RWPE1 (cell line): ENCODE measurements around the gene IFT43.

ENCODE experiments used
- CTCF ChIA-PET: fragments of 350-600 bp; sonication (Branson Sonifier 250); formaldehyde crosslinking; extraction: SDS; loops from one replicate; lab custom pipeline; 2021; lab: Yijun Ruan, JAX
- POLR2A ChIA-PET: fragments of 400-600 bp; formaldehyde crosslinking; extraction: SDS; loops from one replicate; lab custom pipeline; 2020; ENCODE audit warnings: antibody characterized with exemption; ENCODE audit not compliant: low non-redundant PET; lab: Yijun Ruan, JAX
- DNase-seq: peaks from one replicate; pipeline ENCODE4 v3.0.0; 2012; ENCODE audit warnings: low spot score
- H3K27ac ChIP-seq: fragments of 450-650 bp; 2 replicates; pipeline ENCODE4 v1.5.1; 2017
- TF ChIP-seq, protein P1 (sequence below): fragments of 450-650 bp; conservative IDR thresholded peaks from 2 replicates; pipeline ENCODE4 v1.5.1; 2017; ENCODE audit warnings: low read depth, mild to moderate bottlenecking

The IFT43 gene

DNA sequence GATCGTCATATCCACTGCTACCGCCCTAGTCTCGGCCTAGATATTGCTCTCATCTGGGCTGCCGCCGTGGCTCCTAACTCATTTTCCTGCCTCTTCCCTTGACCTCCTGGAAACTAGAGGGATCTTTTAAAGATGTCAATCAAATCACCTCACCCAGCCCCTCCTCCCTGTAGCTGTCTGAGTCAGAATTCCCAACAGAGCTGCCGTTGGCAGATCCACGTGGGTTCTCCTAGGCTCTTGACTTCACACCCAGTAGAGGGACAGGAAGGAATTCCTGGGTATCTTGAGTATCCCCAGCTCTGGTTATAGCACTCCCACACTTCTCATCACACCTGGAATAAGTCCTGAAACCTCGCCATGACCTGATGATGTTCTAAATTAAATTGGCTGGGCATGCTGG, 15.7 kb upstream of the IFT43 start:
- no peak overlapping the region for H3K27ac ChIP-seq
- peak; percentile 32 for DNase-seq
- ChIA-PET CTCF (interaction anchor here (0.6 to 0.7 kb wide), 3 partner anchors 42 to 1668 kb away, joined by 3 to 4 read pairs (median 3); no protein-coding TSS in a partner anchor), POLR2A (no interaction called here)
- TF ChIP-seq, protein P1, sequence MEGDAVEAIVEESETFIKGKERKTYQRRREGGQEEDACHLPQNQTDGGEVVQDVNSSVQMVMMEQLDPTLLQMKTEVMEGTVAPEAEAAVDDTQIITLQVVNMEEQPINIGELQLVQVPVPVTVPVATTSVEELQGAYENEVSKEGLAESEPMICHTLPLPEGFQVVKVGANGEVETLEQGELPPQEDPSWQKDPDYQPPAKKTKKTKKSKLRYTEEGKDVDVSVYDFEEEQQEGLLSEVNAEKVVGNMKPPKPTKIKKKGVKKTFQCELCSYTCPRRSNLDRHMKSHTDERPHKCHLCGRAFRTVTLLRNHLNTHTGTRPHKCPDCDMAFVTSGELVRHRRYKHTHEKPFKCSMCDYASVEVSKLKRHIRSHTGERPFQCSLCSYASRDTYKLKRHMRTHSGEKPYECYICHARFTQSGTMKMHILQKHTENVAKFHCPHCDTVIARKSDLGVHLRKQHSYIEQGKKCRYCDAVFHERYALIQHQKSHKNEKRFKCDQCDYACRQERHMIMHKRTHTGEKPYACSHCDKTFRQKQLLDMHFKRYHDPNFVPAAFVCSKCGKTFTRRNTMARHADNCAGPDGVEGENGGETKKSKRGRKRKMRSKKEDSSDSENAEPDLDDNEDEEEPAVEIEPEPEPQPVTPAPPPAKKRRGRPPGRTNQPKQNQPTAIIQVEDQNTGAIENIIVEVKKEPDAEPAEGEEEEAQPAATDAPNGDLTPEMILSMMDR = no peak

DNA sequence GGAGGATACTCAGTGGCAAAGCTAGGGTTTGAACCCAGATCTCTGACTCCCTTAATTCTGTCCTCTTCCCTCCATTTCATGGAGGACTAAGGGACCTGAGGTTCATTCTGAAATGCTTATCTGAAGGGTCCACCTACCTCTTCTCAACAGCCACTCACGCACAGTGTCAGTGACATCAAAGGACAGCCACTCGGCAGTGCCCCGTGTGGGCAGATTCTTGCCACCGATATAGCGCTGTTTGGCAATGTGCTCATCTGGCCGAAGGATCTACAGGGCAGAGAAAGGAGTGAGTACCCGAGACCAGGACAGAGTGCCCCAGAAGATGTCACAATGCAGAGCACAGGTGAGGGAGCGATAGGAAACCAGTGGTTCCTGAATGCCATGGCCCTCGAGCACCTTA, 14.6 kb upstream of the IFT43 start:
- no peak for DNase-seq
- TF ChIP-seq, protein P1 = no peak
- CTCF ChIA-PET = interaction anchor here (0.6 to 0.8 kb wide), 2 partner anchors 63 to 65 kb away, joined by 3 to 5 read pairs; no protein-coding TSS in a partner anchor
- POLR2A ChIA-PET = no interaction called here
- H3K27ac ChIP-seq = no peak overlapping the region

DNA sequence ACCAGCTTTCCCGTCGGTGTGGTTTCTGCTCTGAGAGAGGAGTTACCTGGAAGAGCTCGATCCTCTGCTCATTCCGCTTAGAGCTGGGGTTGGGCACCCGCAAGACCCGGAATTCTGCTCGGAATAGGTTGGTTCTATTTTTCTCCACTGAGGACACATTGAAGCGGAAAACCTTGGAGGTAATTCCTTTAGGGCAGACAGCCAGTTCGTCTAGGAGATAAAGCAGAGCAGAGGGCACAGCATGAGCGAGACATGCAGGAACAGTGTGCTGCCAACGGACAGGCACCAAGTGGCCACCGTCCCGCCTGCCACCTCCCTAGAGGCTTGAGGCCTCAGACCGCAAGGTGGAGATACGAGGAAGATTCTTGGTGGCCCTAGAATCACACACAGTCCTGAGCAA, 14.1 kb upstream of the IFT43 start:
- no peak for DNase-seq
- ChIA-PET POLR2A (no interaction called here), CTCF (interaction anchor here (0.6 to 0.8 kb wide), 3 partner anchors 16 to 65 kb away, joined by 3 to 6 read pairs (median 5); no protein-coding TSS in a partner anchor)
- TF ChIP-seq, protein P1 = no peak
- no peak overlapping the region for H3K27ac ChIP-seq

DNA sequence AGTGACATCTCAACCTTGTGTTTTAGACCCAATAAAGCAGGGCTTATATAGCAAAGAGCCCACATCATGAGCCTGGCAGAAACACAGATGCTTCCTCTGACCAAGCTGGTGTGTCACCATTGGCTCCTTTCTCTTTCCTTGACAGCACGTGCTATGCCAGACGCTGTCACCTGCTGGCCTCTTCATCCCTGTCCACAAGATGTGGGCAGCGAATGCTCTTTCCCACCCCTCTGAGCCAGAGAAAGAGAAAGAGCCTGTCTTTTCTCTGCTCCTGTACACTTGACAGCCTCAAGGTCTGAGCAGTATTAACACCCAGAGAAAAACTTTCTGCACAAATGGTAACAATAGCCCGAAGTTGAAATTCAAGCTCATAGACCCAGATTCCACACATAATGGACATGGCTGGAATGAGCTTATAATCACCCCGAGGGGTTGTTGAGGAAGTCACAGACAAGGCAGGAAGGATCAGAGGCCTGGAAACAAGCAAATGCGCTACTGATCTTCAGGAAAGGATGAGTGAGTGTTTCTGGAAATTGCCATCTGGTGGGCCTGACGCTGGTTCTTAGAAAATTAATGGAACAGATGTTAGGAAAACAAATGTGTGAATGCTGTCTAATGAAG, 12.7 kb upstream of the IFT43 start:
- no peak for DNase-seq
- ChIA-PET CTCF (no interaction called here), POLR2A (no interaction called here)
- TF ChIP-seq, protein P1 = no peak
- H3K27ac ChIP-seq = no peak overlapping the region

DNA sequence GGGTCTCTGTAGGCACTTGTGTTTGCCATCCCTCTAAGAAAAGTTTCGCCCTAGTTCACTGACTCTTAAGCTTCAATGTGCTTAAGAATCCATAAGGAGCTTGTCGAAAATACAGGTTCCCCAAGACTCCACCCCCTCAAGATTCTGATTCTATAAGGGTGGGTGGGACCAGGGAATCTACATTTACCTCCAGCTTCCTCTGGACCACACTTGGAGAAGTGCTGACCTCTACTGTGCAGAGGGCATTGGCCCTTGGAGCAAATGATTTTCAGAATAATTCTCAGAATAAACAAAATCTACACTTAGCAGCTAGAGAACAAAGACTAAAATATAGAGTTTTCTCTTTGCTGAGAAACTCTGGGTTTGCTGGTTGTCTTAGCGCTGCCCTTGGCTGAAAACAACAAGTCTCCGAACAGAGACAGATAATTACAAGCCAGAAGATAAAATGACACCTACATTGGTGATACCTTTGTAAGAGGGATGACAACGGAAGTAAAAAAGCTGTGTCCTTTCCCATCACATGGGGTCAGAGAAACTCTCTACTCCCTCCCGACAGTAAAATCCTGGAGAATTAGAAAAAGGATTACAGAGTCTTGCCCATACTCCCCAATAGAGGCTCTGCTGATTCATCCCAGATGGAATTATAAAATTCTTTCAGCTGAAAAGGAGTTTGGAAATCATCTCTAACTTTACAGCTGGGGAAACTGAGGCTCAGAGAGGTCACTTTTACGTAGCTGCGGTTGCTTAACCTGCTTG, 8.6 kb upstream of the IFT43 start:
- POLR2A ChIA-PET = interaction anchor here (0.6 kb wide), 1 partner anchor 270 kb away, joined by 3 read pairs; no protein-coding TSS in a partner anchor

DNA sequence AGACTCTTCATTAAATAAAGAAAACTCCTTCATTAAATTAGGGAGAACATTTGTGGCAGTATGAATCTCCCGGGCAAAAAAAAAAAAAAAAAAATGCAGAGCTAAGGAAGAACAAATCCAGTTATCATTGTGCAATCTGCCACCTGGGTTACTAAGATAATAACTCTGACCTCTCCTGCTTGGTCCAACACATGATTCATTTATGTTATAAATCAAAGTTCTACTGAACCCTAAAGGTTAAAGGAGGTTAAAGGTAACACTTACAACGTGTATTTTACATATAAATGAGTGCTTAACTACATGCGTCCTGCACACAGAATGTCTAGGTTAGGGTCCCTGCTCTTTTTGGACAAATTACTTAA, 8.0 kb upstream of the IFT43 start:
- H3K27ac ChIP-seq = no peak overlapping the region
- TF ChIP-seq, protein P1 = no peak
- ChIA-PET CTCF (interaction anchor here (0.6 kb wide), 1 partner anchor 650 kb away, joined by 3 read pairs; no protein-coding TSS in a partner anchor), POLR2A (interaction anchor here (0.5 kb wide), 1 partner anchor 148 kb away, joined by 4 read pairs; no protein-coding TSS in a partner anchor)
- peak; percentile 30 for DNase-seq

More for the DNA sequence above, 8.6 kb upstream of the IFT43 start:
- CTCF ChIA-PET = interaction anchor here (0.6 to 0.9 kb wide), 2 partner anchors 268 to 649 kb away, joined by 3 to 4 read pairs; no protein-coding TSS in a partner anchor
- no peak overlapping the region for H3K27ac ChIP-seq
- TF ChIP-seq, protein P1 = no peak
- no peak for DNase-seq
